Astrocyte of the hippocampus (primary cell): ENCODE measurements around the gene SMIM20.
A peak's percentile ranks its signal among the peaks of the same experiment; 100 is the strongest.
"Not testable (repeated sequence)": the region's sequence is repeated elsewhere in the genome, so short reads cannot be mapped to it uniquely, and the experiment has no call there.

Source experiments
- DNase-seq: peaks from one replicate; pipeline ENCODE4 v3.0.0; 2011; ENCODE audit warnings: low read depth, low spot score

The SMIM20 gene

GRCh38 chr4:25913851-25914669 lies at the start of gene SMIM20:
Gene SMIM20, plus strand, starts transcription at chr4:25914220. Its CDS starts 94 bp downstream, at chr4:25914314.
- peak; percentile 94 for DNase-seq

- DNase-seq = peak; percentile 35
Observed at GRCh38 chr4:25865586-25865985, 48.4 kb upstream of the SMIM20 start.

- not testable (repeated sequence) for DNase-seq
Observed at GRCh38 chr4:25866401-25866800, 47.6 kb upstream of the SMIM20 start.

- DNase-seq = no peak
Observed at GRCh38 chr4:25867781-25868294, 46.2 kb upstream of the SMIM20 start.

- DNase-seq = no peak
Observed at GRCh38 chr4:25870081-25870480, 43.9 kb upstream of the SMIM20 start.

- DNase-seq = no peak
Observed at GRCh38 chr4:25872851-25873631, 41.0 kb upstream of the SMIM20 start.

- DNase-seq = no peak
Observed at GRCh38 chr4:25873632-25874129, 40.3 kb upstream of the SMIM20 start.

GRCh38 chr4:25874655-25875054 lies 39.4 kb upstream of the SMIM20 start:
- DNase-seq = no peak

GRCh38 chr4:25875281-25875745 lies 38.7 kb upstream of the SMIM20 start:
- no peak for DNase-seq

GRCh38 chr4:25878676-25879075 lies 35.3 kb upstream of the SMIM20 start:
- no peak for DNase-seq

- no peak for DNase-seq
Observed at GRCh38 chr4:25879091-25879584, 34.9 kb upstream of the SMIM20 start.

- DNase-seq = no peak
Observed at GRCh38 chr4:25879587-25879986, 34.4 kb upstream of the SMIM20 start.

- no peak for DNase-seq
Observed at GRCh38 chr4:25879991-25880651, 33.9 kb upstream of the SMIM20 start.

- DNase-seq = no peak
Observed at GRCh38 chr4:25881193-25881592, 32.8 kb upstream of the SMIM20 start.

GRCh38 chr4:25882226-25882625 lies 31.8 kb upstream of the SMIM20 start:
- DNase-seq = no peak

- DNase-seq = no peak
Observed at GRCh38 chr4:25883565-25883964, 30.5 kb upstream of the SMIM20 start.

- peak; percentile 19 for DNase-seq
Observed at GRCh38 chr4:25884031-25884782, 29.8 kb upstream of the SMIM20 start.

GRCh38 chr4:25888781-25889180 lies 25.2 kb upstream of the SMIM20 start:
- peak; percentile 23 for DNase-seq

- no peak for DNase-seq
Observed at GRCh38 chr4:25889589-25890503, 24.2 kb upstream of the SMIM20 start.
